ENCODE results near the gene ZC3H18. TPM values are rescaled to one million over a fixed set of nuclear protein-coding genes. Genes with fewer than 3 reads are reported as not detected.
"Not testable (repeated sequence)": the region's sequence is repeated elsewhere in the genome, so short reads cannot be mapped to it uniquely, and the experiment has no call there.

Gene ZC3H18
- total and polyA plus RNA-seq, 2 of the 4 experiments (the other 2 are of a cell fraction) = 3.4 to 21.3 TPM

DNA sequence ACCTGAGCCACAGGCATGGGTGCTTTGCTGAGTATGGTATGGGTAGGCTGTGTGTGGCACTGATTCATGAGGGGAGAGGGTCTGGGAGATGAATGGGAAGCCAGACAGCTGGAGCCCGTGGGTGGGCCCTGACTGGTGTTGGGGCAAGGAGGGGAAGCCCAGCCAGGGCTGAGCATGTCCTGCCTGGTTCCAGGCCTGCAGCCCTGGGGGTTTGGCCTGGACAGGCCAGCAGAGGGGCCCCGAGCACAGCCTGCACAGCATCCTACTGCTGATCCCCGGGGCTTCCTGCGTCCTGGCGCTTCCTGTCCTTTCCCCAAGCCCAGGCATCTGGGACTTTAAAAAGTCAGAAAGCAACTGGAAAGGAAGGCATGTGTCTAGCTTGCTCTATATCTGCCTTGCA lies 97.3 kb downstream of the ZC3H18 start:
- no CpG with 5 or more reads among the region's 5 CpGs for WGBS, 2 experiments (ENCODE audit: extremely low coverage in 2 of 2, insufficient read length in 1 of 2)
- H3K9me1 ChIP-seq (ENCODE audit: insufficient read depth, low read length) = no peaks in the 10 kb centered on the region
- H3K18ac ChIP-seq (ENCODE audit: low read depth, low read length) = no peak overlapping the region
- H3K56ac ChIP-seq (ENCODE audit: extremely low read depth, insufficient read depth, low read length) = no peak overlapping the region
- ATAC-seq (ENCODE audit: low read depth) (no peak), DNase-seq (no peak)
- H2AFZ ChIP-seq (replicated peaks; ENCODE audit: low read length, poor library complexity) = no peak overlapping the region
- H4K8ac ChIP-seq (ENCODE audit: low read depth in 2 of 2, low read length in 2 of 2) = no peak overlapping the region
- ChIA-PET CTCF (no interaction called here), POLR2A (ENCODE audit: unreplicated experiment) (no interaction called here)
- H3K27ac ChIP-seq (ENCODE audit: insufficient read depth, low read length) = no peak overlapping the region
- no peaks in the 10 kb centered on the region for H3K4me1 ChIP-seq (ENCODE audit: control insufficient read depth, insufficient read depth, low read length)
- no peaks in the 10 kb centered on the region for H4K20me1 ChIP-seq (ENCODE audit: insufficient read depth, low read length)
- no peak overlapping the region for H3K4me3 ChIP-seq (ENCODE audit: insufficient read depth, low read depth, low read length)
- no peak overlapping the region for H2BK15ac ChIP-seq (ENCODE audit: low read depth, low read length)
- H3K27me3 ChIP-seq (ENCODE audit: control insufficient read depth, insufficient read depth, low read length) = no peaks in the 10 kb centered on the region
- in situ Hi-C loops (cut with MboI; ENCODE audit: low sequenced_read_pairs) = no loop called here
- H3K14ac ChIP-seq (replicated peaks; ENCODE audit: low read depth, low read length) = no peak overlapping the region
- peaks cover 9 to 10% of the 10 kb centered on the region in 2 experiments for H3K79me1 ChIP-seq (ENCODE audit: low read depth in 1 of 2, low read length in 2 of 2)
- dilution Hi-C loops (cut with HindIII; ENCODE audit: low sequenced_read_pairs, unreplicated experiment) = no loop called here
- no peak for TF ChIP-seq RCOR1 (IDR thresholded peaks at IDR 0.05; ENCODE audit: insufficient replicate concordance, low read length)
- TF ChIP-seq NFE2L2 (IDR thresholded peaks at IDR 0.05; ENCODE audit: low read depth, low read length) = no peak
- TF ChIP-seq, protein P1, sequence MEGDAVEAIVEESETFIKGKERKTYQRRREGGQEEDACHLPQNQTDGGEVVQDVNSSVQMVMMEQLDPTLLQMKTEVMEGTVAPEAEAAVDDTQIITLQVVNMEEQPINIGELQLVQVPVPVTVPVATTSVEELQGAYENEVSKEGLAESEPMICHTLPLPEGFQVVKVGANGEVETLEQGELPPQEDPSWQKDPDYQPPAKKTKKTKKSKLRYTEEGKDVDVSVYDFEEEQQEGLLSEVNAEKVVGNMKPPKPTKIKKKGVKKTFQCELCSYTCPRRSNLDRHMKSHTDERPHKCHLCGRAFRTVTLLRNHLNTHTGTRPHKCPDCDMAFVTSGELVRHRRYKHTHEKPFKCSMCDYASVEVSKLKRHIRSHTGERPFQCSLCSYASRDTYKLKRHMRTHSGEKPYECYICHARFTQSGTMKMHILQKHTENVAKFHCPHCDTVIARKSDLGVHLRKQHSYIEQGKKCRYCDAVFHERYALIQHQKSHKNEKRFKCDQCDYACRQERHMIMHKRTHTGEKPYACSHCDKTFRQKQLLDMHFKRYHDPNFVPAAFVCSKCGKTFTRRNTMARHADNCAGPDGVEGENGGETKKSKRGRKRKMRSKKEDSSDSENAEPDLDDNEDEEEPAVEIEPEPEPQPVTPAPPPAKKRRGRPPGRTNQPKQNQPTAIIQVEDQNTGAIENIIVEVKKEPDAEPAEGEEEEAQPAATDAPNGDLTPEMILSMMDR (conservative IDR thresholded peaks at IDR 0.05; ENCODE audit: low read depth, low read length) = no peak
- intact Hi-C loops (cut with micrococcal nuclease) = no loop called here
- no peak overlapping the region for H3K4me2 ChIP-seq (ENCODE audit: low read depth, low read length)
- no TSS peak for BruUV-seq (replicated peaks)
- H2BK5ac ChIP-seq (ENCODE audit: low read depth, low read length, poor library complexity, severe bottlenecking) = no peak overlapping the region
- H3K4ac ChIP-seq (ENCODE audit: low read depth, low read length) = no peak overlapping the region
- no peak overlapping the region for H3K9ac ChIP-seq (ENCODE audit: low read depth, low read length)
- no peak overlapping the region for H2AK5ac ChIP-seq (ENCODE audit: low read depth, low read length)
- no peaks in the 10 kb centered on the region for H3K9me3 ChIP-seq (ENCODE audit: control insufficient read depth, insufficient read depth, low read length)
- H2BK120ac ChIP-seq (ENCODE audit: low read depth, low read length) = no peak overlapping the region
- peaks cover 2% of the 10 kb centered on the region; the same call in 1 of the 2 replicates for H3K36me3 ChIP-seq (ENCODE audit: control insufficient read depth, insufficient read depth, low read length)
- no peak overlapping the region for H3K23ac ChIP-seq (ENCODE audit: low read depth, low read length)
- H4K5ac ChIP-seq (ENCODE audit: low read depth, low read length) = no peak overlapping the region
- no peak overlapping the region for H2BK20ac ChIP-seq (ENCODE audit: low read depth, low read length)
- H4K91ac ChIP-seq (ENCODE audit: insufficient read depth, low read depth, low read length) = no peak overlapping the region
- no peak overlapping the region for H2AK9ac ChIP-seq (replicated peaks; ENCODE audit: low read depth, low read length, poor library complexity)

DNA sequence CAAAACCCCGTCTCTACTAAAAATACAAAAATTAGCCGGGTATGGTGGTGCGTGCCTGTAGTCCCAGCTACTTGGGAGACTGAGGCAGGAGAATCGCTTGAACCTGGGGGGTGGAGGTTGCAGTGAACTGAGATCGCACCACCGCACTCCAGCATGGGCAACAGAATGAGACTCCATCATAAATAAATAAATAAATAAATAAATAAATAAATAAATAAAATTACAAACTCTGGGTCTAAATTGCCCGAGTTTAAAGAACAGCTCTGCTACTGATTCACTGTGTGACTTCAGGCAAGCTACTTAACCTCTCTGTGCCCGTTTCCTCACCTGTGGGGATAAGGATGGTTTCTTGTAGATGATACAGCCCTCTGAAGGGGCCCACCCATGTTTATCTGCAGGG lies 99.3 kb downstream of the ZC3H18 start:
- H4K91ac ChIP-seq (ENCODE audit: insufficient read depth, low read depth, low read length); dilution Hi-C loops (cut with HindIII; ENCODE audit: low sequenced_read_pairs, unreplicated experiment); DNase-seq; H2AK9ac ChIP-seq (replicated peaks; ENCODE audit: low read depth, low read length, poor library complexity); H4K8ac ChIP-seq (ENCODE audit: low read depth in 2 of 2, low read length in 2 of 2); H3K27me3 ChIP-seq (ENCODE audit: control insufficient read depth, insufficient read depth, low read length); H3K9me3 ChIP-seq (ENCODE audit: control insufficient read depth, insufficient read depth, low read length); CTCF ChIA-PET; H4K20me1 ChIP-seq (ENCODE audit: insufficient read depth, low read length); H2BK15ac ChIP-seq (ENCODE audit: low read depth, low read length); H3K14ac ChIP-seq (replicated peaks; ENCODE audit: low read depth, low read length); H3K18ac ChIP-seq (ENCODE audit: low read depth, low read length); H3K4me2 ChIP-seq (ENCODE audit: low read depth, low read length); H4K5ac ChIP-seq (ENCODE audit: low read depth, low read length); H3K79me1 ChIP-seq (ENCODE audit: low read depth in 1 of 2, low read length in 2 of 2); H2BK120ac ChIP-seq (ENCODE audit: low read depth, low read length); intact Hi-C loops (cut with micrococcal nuclease); H2BK20ac ChIP-seq (ENCODE audit: low read depth, low read length); H3K9ac ChIP-seq (ENCODE audit: low read depth, low read length); POLR2A ChIA-PET (ENCODE audit: unreplicated experiment); H3K23ac ChIP-seq (ENCODE audit: low read depth, low read length); H3K36me3 ChIP-seq (ENCODE audit: control insufficient read depth, insufficient read depth, low read length); H2AK5ac ChIP-seq (ENCODE audit: low read depth, low read length); H3K27ac ChIP-seq (ENCODE audit: insufficient read depth, low read length); H3K4ac ChIP-seq (ENCODE audit: low read depth, low read length); BruUV-seq (replicated peaks); H3K56ac ChIP-seq (ENCODE audit: extremely low read depth, insufficient read depth, low read length); H2BK5ac ChIP-seq (ENCODE audit: low read depth, low read length, poor library complexity, severe bottlenecking); H2AFZ ChIP-seq (replicated peaks; ENCODE audit: low read length, poor library complexity); H3K4me3 ChIP-seq (ENCODE audit: insufficient read depth, low read depth, low read length); H3K4me1 ChIP-seq (ENCODE audit: control insufficient read depth, insufficient read depth, low read length); in situ Hi-C loops (cut with MboI; ENCODE audit: low sequenced_read_pairs); ATAC-seq (ENCODE audit: low read depth); H3K9me1 ChIP-seq (ENCODE audit: insufficient read depth, low read length): not testable (repeated sequence)
- WGBS, 2 experiments (ENCODE audit: extremely low coverage in 2 of 2, insufficient read length in 1 of 2) = no CpG with 5 or more reads among the region's 8 CpGs
